HG03432 (cell line): Measurements from ENCODE around the gene FOXS1.
"Not testable (repeated sequence)": the region's sequence is repeated elsewhere in the genome, so short reads cannot be mapped to it uniquely, and the experiment has no call there.

Experiments used
- ATAC-seq: cut with Tn5 transposase; IDR thresholded peaks from one replicate; pipeline ENCODE4 v1.9.1; 2021; ENCODE audit warnings: mild to moderate bottlenecking, moderate library complexity; ENCODE audit not compliant: unreplicated experiment

FOXS1 gene

DNA sequence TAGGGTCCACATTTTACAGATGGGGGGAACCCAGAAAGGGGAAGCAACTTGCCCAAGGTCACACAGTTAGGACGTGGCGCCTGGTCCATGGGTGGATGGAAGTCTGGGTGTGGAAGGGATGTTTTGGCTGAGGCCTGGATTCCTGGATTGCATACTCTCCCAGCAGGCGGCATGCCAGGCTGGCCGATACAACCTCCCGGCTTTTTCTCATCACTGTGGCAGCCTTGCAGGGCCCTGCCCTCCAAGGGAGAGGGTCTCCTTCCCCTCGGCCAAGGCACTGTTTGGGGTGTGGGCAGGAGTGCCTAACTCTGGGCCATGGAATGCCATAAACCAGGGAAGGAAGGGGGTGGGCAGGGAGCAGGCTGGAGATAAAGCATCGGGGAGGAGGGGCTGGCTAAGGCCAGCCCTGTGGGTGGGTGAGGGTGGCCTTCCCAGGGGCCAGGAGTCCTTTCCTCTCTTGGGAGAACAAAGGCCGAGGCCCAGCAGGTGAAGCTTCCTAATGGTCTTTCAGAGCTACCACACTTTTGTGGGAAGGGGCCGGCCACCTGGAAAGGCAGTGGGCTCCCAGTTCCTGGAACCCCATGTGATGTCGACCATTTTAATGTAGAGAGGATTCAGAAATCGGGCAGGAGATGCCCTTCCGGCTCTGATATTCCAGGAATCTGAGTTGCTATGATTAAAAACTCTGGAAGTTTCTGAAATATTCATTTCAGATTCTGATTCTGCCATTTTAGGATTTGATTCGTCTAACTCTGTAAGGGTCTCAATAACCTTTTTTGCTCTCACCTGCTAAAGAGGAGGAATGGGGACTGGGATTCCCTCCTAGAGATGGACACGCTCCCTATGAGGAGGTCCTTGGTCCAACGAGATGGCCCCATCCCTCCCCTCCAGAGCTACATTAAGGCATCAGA lies 4.2 kb downstream of the FOXS1 start:
- no peak for ATAC-seq

DNA sequence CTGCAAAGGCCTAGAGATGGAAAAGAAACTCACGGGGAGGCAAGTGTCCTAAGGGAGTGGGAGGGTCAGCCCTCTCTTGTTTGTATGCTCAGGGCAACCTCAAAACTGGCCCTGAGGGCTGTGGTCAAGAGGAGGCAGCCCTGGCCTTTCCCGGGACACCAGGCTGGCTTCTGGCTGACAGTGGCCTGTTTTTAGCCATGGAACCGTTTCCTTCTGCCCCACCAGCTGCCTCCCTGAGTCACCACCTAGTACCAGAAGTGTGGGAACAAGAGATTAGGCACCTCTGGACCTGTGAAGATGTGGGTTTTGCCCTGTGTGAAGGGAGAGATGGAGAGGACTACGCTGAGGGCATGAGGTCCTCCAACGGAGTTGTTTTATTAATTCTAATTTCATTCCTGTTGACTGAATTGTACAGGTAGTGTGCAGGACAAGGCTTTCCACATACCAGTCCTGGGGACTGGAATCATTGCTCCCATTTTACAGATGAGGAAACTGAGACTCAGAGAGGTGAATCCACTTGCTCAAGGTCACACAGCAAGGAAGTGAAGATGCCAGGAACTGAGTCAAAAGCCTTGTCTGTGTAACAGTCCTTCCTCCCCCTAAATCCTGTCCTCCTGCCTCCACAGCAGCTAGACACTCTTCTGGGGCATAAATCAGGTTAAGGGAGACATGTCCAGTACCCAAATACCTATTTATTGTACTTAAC lies 5.5 kb downstream of the FOXS1 start:
- ATAC-seq: no peak

DNA sequence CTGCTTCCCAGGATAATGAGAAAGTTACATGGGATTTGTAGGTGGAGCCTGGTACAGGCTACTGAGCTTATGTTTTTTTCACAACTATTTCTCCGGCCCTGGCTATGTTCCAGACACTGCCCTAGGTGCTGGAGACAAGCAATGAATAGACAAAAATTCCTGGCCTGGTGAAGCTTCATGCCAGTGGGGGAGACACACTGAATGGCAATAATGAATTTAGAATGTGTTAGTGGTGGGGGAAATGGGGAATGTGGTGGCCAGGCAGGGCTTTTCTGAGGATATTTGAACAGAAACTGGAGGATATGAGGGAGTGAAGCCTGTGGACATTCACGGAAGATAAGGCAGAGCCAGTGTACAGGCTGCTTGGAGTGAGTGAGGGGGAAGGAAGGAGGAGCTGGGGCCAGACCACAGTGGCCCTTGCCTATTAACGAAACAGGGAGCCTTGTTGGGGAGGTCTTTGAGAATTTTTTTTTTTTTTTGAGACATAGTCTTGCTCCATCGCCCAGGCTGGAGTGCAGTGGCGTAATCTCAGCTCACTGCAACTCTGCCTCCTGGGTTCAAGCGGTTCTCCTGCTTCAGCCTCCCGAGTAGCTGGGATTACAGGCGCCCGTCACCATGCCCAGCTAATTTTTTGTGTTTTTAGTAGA lies 6.6 kb downstream of the FOXS1 start:
- no peak for ATAC-seq

DNA sequence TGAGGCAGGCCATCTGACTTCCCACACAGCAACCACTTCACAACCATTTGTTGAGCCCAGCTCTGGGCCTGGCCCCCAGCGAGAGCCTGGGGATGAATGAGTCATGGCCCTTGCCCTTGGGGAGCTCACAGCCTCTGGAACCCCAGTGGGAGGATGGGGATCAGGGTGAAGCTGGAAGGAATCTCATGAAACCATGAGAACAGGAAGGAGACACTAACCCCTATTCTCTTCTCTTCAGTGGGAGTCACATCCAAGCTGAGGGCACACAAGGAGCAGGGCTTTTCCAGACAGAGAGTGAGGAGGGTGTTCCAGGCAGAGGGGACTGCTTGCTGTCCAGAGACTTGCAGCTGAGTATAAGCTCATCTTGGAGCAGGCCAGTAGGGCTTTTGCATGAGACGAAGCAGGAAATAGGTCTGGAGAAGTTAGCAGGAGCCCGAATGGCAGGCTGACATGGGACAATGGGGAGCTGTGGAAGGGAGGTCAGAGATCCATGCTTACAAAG lies 7.5 kb downstream of the FOXS1 start:
- no peak for ATAC-seq

DNA sequence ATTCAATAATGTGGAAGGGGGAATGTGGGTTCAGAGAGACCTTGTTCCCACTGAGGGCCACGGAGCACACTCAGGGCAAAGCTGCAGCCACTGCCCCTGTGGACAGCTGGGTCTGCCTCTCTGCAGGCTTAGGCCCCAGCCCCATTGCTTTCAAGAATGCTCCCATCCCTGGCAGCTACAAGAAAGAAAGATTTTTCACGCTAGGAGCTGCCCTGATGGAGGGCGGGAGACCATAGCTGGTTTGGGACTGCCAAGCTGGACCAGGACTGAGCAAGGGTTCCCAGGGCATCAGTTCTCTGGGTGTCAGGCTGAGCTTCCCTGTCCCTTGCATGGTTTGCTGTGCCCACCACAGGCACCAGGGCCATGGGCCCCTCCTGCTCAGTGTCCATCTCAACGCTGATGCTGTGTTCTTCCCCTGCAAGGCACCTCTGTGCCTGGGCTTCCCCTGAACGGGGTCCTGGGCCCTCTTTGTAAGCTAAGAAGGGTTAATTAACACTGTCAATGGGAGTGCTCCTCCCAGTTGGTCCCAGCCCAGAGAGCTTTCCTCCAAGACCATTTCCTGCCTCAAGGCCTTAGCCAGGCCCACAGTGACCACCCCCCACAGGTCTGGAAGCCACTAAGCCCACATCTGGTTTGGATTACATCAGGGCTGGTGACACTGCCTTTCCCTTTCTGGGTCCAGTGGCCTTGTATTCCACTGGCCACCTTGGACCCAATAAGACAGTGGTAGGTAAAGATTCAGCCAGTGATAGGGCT lies 8.4 kb downstream of the FOXS1 start:
- ATAC-seq: no peak

DNA sequence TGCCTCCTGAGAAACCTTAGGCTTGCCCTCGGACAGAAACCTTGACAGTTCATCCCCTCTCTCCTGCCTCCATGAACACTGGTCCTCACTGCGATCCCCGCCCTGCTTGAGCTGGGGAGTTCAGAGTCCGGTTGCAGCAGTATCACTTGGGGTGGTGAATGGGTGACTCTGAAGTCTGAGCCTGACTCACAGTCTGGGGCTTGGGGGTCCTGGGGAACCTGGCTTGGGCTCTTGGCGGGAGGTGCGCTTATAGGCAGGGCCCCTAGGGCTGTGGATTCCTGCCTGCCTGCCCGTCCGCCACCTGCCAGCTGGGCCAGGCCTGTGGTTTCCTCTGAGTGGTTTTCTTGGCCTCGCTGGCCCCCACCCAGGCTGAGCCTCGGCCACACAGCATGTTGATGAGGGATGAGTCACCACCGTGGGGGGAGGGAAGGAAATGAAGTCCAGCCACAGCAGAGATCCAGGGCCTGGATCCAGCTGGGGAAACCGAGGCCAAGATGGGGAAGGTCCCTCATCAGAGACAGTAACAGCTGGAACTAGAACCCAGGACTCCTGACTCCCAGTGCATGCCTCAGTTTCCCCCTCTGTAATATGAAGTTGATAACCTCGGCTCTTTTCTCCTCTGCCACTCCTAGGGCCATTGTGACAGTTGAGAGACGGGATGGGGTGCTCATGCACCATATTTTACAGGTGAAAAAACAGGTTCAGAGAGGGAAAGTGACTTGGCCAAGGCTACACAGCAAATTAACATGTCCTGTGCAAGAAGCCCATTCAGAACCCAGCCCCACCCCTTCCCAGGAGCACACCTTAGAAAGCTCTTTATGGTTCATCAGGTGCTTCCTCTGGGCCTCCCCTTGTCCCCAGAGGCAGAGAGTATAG lies 9.2 kb downstream of the FOXS1 start:
- peak; percentile 87 for ATAC-seq

DNA sequence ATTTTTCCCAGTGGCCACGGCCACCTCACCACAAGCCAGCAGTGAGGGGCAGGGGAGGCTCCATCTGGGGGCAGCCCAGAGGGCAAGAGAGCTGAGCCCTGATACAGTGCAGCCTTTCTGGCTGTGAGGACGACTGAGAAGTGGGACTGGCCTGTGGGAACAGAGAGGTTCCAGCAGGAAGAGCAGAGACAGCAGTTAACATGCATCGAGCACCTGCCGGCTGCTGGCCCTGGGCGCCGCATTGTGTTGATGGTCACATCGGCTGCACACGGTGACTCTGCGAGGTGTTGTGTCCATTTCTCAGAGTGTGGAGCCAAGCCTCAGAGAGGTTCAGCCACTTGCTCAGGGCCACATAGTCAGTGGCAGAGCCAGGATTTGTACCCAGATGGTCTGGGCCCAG lies 9.8 kb downstream of the FOXS1 start:
- peak; percentile 12 for ATAC-seq

DNA sequence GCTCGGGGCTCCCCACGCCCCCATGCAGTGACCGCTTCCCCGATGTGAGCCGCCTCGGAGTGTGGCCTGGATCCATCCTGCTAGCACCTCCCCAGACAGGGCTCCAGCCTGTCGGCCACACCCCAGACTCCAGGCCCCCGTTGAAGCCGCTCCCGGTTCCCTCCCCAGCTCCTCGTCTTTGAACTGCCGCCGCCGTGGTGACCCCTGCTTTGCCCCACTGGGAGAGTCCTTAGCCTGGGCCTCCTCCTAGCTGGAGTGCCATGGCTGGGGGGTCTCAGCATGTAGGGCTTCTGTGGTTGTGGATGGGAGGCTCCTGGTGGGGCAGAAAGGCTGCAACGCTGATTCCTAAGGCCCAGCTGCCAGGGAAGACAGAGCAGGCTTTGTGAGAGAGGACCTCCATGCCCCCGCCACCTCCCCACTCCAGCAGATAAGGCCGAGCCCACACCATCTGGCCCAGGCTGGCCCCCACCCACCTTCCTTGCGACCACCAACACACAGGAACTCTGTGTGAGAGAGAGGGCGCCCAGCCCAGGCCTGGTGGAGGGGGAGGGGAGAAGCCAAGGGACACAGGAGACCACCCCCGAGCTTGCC lies 11.4 kb downstream of the FOXS1 start:
- ATAC-seq: no peak

DNA sequence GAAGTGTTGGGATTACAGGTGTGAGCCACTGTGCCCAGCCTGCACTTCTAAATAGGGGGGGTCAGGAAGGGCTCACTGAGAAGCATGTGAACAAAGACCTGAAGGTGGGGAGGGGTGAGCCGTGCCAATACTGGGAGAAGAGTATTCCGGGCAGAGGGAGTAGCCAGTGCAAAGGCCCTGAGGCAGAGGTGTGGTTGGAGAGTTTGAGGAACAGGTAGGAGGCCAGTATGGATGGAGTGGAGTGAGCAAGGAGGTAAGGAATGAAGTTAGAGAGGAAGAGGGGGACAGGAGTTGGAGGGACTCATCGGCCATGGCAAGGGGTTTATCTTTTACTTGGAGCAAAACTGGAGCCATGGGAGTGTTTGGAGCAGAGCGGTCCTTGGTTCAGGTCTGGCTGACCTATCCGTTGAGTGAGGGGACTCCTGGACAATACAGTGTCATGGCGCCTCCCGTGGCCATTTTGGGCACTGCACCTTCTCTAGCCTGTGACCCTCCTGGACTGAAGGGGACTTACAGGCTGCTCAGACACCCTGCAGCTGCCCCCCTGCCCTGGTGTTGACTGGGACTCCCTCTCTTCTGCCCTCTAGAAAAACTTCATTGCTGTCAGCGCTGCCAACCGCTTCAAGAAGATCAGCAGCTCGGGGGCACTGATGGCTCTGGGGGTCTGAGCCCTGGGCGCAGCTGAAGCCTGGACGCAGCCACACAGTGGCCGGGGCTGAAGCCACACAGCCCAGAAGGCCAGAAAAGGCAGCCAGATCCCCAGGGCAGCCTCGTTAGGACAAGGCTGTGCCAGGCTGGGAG lies 12.1 kb downstream of the FOXS1 start:
- no peak for ATAC-seq

DNA sequence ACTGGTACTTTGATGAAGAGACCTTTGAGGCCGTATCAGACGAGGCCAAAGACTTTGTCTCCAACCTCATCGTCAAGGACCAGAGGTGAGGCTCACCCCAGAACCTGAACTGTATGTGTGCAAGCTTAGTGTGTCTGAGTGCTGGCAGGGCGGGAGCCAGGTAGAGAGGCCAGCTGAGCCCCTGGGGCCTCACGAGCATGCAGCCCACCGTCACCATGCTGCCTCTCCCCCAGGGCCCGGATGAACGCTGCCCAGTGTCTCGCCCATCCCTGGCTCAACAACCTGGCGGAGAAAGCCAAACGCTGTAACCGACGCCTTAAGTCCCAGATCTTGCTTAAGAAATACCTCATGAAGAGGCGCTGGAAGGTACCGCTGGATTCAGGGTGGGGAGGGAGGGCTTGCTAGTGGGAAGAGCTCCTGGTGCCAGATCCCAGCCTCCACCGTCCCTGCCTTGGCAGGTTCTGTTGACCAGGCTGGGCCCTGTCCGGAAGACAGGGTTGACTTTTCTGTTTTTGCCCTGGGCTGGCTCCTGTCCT lies 13.6 kb downstream of the FOXS1 start:
- ATAC-seq: no peak

DNA sequence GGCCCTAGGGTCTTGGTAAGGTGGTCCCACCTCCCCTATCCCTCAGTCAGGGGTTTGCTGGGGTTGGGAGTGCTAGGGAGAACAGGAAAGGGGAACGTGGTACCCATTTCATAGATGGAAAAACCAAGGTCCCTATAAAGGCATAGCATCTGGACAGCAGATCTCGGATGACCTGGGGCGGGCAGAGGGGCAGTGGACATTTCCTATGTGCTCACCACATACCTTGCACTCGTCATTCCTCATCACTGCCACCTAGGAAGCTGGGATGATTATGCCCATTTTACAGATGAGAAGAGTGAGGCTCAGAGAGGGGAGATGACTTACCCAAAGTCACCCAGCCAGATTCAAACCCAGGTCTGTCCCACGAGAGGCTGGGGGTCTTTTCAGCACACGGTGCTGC lies 14.2 kb downstream of the FOXS1 start:
- no peak for ATAC-seq

DNA sequence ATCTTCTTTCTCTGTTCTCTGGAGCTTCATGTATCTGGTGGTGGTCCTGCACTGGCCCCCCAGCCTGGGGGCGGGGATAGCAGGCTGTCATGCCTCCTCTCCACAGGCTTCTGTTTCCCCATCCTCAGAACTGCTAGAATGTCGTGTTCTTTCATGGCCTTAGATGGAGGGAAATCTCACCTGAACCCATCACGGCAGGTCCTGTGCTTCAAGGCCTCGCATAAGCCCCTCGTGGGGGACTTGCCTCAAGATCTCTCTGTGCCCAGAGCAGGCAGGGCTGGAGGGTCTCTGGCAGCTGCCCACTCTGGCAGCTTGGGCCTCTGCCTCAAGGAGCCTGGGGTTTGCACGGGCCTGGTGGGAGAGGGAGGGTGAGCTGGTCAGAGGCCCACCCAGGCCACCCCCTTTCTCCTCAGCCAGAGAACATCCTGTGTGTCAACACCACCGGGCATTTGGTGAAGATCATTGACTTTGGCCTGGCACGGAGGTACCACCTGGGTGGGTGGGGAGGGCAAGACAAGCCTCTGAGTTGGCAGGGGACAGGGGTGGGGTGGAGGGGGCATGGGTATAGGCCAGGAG lies 14.9 kb downstream of the FOXS1 start:
- ATAC-seq: no peak

DNA sequence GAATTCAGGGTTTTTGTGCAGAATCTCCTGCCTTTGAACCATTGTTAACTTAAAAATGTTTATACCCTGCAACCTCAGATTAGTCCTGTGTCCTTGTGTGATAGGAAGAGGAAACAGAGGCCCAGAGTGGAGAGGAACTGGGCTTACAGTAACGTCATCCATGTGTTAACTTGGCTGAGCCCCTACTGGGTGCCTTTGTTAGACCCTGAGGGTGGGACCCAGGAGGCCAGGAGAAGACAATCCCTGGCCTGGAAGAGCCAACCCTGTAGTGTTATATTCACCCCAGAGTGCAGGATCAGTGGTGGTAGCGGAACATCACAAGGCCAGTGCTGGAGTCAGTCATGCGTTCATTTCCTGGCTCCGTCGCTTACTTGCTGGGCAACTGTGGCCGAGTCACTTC lies 15.7 kb downstream of the FOXS1 start:
- no peak for ATAC-seq

DNA sequence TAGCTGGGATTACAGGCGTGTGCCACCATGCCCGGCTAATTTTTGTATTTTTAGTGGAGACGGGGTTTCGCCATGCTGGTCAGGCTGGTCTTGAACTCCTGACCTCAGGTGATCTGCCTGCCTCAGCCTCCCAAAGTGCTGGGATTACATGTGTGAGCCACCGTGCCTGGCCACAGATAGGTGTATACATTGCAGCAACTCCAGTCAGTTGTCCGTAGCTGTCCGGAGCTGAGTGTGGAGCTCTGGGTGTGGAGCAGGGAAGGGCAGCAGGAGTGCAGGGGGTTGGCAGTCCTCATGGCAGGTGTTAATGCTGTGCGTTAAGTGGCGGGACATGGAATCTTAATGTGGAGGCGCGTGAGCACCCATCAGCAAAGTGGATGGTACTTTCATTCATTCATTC lies 17.4 kb downstream of the FOXS1 start:
- ATAC-seq: not testable (repeated sequence)

DNA sequence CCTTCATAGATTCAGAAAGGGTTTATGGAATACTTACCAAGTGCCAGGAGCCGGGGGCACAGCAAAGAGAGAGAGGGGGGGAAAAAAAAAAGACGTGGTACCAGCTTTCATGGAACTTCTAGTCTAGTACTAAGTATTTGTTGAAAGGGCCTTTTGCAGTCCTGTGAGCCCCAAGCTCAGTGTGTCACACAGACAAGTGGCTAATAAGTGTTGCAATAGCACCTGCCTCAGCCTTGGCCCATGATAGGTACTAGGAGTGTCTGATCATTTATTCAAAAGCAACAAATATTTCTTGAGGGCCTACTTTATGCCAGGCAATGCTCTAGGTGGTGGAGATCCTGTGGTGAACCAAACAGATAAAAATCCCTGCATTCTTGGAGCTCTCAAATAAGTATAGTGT lies 18.3 kb downstream of the FOXS1 start:
- ATAC-seq: no peak

DNA sequence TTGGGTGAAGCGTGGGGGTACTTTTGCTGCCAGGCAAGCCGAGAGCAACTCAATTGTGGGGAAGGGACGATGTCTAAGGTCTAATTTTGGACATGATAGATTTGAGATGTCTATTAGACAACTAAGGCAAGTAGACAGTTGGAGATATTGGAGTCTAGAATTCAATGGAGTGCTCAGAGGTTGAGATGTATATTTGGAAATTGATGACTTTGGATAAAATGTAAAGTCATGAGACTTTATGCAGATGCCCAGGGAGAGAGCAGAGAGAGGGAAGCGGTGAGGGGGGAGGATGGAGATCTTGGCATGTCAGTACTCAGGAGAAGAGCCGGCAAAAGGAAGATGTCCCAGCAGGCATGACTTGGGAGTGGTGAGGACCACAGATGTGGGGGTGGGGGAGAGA lies 19.3 kb downstream of the FOXS1 start:
- no peak for ATAC-seq

DNA sequence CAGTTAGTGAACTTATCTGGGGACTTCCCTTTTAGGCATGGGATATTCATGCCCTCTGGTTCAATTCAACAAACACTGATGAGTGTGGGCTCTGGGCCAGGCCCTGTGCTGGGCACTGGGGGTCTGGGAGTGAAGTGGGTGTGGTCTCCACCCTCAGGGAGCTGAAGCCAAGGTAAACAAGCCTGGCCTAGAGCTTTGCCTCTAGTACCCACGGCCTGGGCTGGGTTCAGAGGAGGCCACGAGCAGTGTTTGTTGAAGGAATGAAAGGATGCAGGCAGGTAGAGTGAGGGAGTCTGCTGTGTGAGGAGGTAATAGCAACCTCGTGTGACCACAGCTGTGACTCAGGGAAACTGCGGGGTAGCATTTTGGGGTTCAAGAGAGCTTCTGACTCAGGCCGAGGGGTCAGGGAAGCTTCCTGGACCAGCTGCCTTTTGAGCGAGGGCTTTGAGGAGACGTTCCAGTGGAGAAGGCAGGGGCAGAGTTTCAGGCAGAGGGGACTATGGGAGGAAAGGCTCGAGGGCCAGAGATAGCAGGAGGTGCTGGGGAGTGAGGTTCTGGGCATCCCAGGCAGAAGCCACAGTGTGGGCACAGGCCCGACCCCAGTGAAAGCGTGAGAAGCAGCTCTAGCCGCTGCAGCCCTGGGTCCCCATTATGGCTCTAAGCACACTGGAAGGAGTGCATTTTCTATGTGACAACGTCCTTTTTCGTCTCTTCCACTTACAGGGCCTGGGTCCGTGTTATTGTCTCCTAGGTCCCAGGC lies 20.7 kb downstream of the FOXS1 start:
- no peak for ATAC-seq
